Endodermal cell (in vitro differentiated cells): ENCODE results near the gene COL4A6. TPM values are rescaled to one million over a fixed set of nuclear protein-coding genes. Genes with fewer than 3 reads are reported as not detected.

Source experiments
- DNase-seq: peaks from one replicate; pipeline ENCODE4 v3.0.0-alpha.2; 2017
- H3K27ac ChIP-seq: 2 replicates; pipeline ENCODE4 v1.5.1; 2013; ENCODE audit warnings: mild to moderate bottlenecking, low read depth, low read length, moderate library complexity
- H3K27me3 ChIP-seq: 2 replicates; pipeline ENCODE4 v1.6.1; 2013; ENCODE audit warnings: mild to moderate bottlenecking, low read length, moderate library complexity; ENCODE audit not compliant: insufficient read depth, control insufficient read depth, poor library complexity, severe bottlenecking
- H3K36me3 ChIP-seq: 2 replicates; pipeline ENCODE4 v1.7.0; 2013; ENCODE audit warnings: mild to moderate bottlenecking, low read length, moderate library complexity; ENCODE audit not compliant: control insufficient read depth, insufficient read depth
- H3K4me1 ChIP-seq: one replicate; pipeline ENCODE4 v1.7.0; 2013; ENCODE audit warnings: low read length; ENCODE audit not compliant: control insufficient read depth, insufficient read depth
- H3K4me3 ChIP-seq: 2 replicates; pipeline ENCODE4 v1.5.1; 2013; ENCODE audit warnings: mild to moderate bottlenecking, low read length, moderate library complexity
- H3K9ac ChIP-seq: 2 replicates; pipeline ENCODE4 v1.6.1; 2013; ENCODE audit warnings: mild to moderate bottlenecking, low read length, moderate library complexity; ENCODE audit not compliant: poor library complexity, severe bottlenecking; ENCODE audit errors: extremely low read depth
- H3K9me3 ChIP-seq: 2 replicates; pipeline ENCODE4 v1.6.1; 2013; ENCODE audit warnings: mild to moderate bottlenecking, low read length, moderate library complexity; ENCODE audit not compliant: control insufficient read depth
- H3K27ac Mint-ChIP-seq: 2 replicates; pipeline ENCODE4 v1.8.0; 2020; ENCODE audit warnings: mixed read lengths
- H3K27me3 Mint-ChIP-seq: 2 replicates; pipeline ENCODE4 v1.8.0; 2021; ENCODE audit warnings: mild to moderate bottlenecking, mixed read lengths; ENCODE audit not compliant: insufficient read depth
- H3K36me3 Mint-ChIP-seq: 2 replicates; pipeline ENCODE4 v1.8.0; 2020; ENCODE audit warnings: low read depth, mixed read lengths
- H3K4me1 Mint-ChIP-seq: 2 replicates; pipeline ENCODE4 v1.8.0; 2020; ENCODE audit warnings: mixed read lengths
- H3K4me3 Mint-ChIP-seq: 2 replicates; pipeline ENCODE4 v1.8.0; 2020; ENCODE audit warnings: mild to moderate bottlenecking, moderate library complexity, mixed read lengths
- H3K9me3 Mint-ChIP-seq: 2 replicates; pipeline ENCODE4 v1.8.0; 2020; ENCODE audit warnings: mild to moderate bottlenecking, mixed read lengths
- WGBS, 2 experiments: methylation state at CpG; one replicate each; pipeline versions ENCODE4 v1.1.5 to v1.1.7; 2013; ENCODE audit warnings: missing lambda C conversion rate in 2 of 2, mixed read lengths in 1 of 2; ENCODE audit not compliant: insufficient coverage in 1 of 2, insufficient read length in 1 of 2; 5-methylcytosine and 5-hydroxymethylcytosine counted together
- total RNA-seq, 2 donors: library from RNA; stranded (reverse); fragmentation: NEBNext Ultra II Directional in 1 of 2; extraction: Animal tissue kit (Norgen Biotek cat#: 25700) in 1 of 2; gene quantifications; 2 replicates in 1 of 2; 3 replicates in 1 of 2; pipeline ENCODE4 v1.2.1, GENCODE V29; 2021
- TF ChIP-seq, protein P1 (sequence below): fragments of 200-600 bp; sonication (generic); conservative IDR thresholded peaks from 2 replicates; pipeline ENCODE4 v1.5.0; 2021; ENCODE audit warnings: antibody characterized with exemption, mild to moderate bottlenecking

The COL4A6 gene
- total RNA-seq, 2 donors from 2014 or later = 205 to 338 TPM

DNA sequence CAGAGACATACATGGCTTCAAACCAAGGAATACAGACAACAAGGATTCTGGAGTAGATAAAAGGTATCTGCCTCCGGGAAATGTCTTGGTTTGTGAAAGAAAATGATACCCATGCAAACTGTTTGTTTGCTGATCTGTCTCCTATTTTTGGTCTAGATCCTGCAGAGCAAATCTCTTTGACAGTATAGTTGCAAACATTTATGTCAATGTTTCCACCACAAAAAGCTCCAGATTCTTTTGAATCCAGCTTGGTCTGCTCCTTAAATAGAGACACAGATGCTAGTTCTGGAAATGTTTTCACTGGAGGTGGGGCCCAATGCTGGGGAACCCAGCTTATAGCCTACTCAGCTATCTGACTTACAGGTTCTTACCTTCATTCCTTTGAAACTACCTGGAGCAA, 226.9 kb downstream of the COL4A6 start:
- no peaks in the 10 kb centered on the region for H3K27me3 ChIP-seq
- Mint-ChIP-seq H3K4me3 (no peak overlapping the region), H3K4me1 (peaks cover 12% of the 10 kb centered on the region), H3K36me3 (peaks cover 64% of the 10 kb centered on the region), H3K27me3 (no peaks in the 10 kb centered on the region), H3K9me3 (no peaks in the 10 kb centered on the region), H3K27ac (no peak overlapping the region)
- H3K9me3 ChIP-seq = no peaks in the 10 kb centered on the region
- peaks cover 4% of the 10 kb centered on the region for H3K4me1 ChIP-seq
- no peak for DNase-seq
- TF ChIP-seq, protein P1, sequence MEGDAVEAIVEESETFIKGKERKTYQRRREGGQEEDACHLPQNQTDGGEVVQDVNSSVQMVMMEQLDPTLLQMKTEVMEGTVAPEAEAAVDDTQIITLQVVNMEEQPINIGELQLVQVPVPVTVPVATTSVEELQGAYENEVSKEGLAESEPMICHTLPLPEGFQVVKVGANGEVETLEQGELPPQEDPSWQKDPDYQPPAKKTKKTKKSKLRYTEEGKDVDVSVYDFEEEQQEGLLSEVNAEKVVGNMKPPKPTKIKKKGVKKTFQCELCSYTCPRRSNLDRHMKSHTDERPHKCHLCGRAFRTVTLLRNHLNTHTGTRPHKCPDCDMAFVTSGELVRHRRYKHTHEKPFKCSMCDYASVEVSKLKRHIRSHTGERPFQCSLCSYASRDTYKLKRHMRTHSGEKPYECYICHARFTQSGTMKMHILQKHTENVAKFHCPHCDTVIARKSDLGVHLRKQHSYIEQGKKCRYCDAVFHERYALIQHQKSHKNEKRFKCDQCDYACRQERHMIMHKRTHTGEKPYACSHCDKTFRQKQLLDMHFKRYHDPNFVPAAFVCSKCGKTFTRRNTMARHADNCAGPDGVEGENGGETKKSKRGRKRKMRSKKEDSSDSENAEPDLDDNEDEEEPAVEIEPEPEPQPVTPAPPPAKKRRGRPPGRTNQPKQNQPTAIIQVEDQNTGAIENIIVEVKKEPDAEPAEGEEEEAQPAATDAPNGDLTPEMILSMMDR = no peak
- H3K36me3 ChIP-seq = peaks cover 12% of the 10 kb centered on the region
- H3K4me3 ChIP-seq = no peak overlapping the region
- H3K9ac ChIP-seq = no peak overlapping the region
- no peak overlapping the region for H3K27ac ChIP-seq
- WGBS, 2 experiments = 95% methylated on average over 1 of the region's 1 CpG; no CpG with 5 or more reads in 1 of the 2 experiments

DNA sequence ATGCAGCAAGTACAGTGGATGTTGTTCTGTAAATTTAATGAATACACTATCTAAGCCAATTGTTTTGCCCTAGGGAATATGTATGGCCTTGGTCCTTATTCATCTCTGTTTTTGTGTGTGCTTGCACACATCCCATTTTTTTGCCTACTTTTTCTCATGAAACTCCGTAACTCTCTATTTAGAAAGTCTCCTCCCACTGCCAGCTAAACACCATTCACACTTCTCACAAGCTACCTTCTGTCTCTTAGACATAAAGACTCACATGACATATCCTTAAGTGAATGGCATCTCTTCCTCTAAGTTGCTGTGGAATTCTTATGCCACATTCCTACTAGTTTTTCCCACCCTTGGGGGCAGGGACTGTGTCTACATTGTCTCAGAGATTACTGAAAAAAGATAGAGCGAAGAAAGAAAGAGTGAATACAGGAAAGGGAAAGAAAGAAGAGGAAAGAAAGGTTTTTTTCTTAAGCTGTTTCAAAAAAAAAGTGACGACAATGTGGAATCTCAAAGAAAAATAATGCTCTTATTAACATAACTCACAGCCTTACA, 229.1 kb downstream of the COL4A6 start:
- Mint-ChIP-seq H3K27me3 (no peaks in the 10 kb centered on the region), H3K4me1 (peaks cover 12% of the 10 kb centered on the region), H3K36me3 (peaks cover 67% of the 10 kb centered on the region), H3K9me3 (no peaks in the 10 kb centered on the region), H3K27ac (peak overlapping the region; percentile 1), H3K4me3 (no peak overlapping the region)
- no peak overlapping the region for H3K9ac ChIP-seq
- H3K4me3 ChIP-seq = no peak overlapping the region
- H3K27me3 ChIP-seq = no peaks in the 10 kb centered on the region
- WGBS, 2 experiments = 95% methylated on average over 3 of the region's 3 CpGs; no CpG with 5 or more reads in 1 of the 2 experiments
- peaks cover 12% of the 10 kb centered on the region for H3K36me3 ChIP-seq
- TF ChIP-seq, protein P1 = no peak
- DNase-seq = no peak
- no peaks in the 10 kb centered on the region for H3K9me3 ChIP-seq
- H3K4me1 ChIP-seq = peaks cover 4% of the 10 kb centered on the region
- H3K27ac ChIP-seq = no peak overlapping the region

DNA sequence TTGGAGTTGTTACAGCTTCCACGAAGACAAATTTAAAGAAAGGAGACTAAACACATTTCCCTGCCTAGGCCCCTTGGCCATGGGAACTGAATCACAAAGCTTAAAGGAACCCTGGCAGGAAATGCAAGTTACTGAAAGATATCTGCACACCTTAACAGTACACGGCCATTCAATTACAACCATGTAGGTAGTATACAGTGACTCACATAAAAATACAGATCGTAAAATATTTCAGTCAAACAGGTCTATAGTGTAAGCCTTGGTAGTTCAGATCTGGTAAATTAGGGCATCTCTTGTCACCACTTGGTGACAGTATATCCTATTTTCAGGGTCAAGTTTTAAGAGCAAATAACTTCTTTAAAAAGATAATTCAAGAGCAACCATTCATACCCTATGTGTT, 234.7 kb downstream of the COL4A6 start:
- Mint-ChIP-seq H3K27ac (no peak overlapping the region), H3K36me3 (peaks cover 60% of the 10 kb centered on the region), H3K9me3 (no peaks in the 10 kb centered on the region), H3K27me3 (no peaks in the 10 kb centered on the region), H3K4me3 (no peak overlapping the region), H3K4me1 (peaks cover 4% of the 10 kb centered on the region)
- no peaks in the 10 kb centered on the region for H3K9me3 ChIP-seq
- TF ChIP-seq, protein P1 = no peak
- WGBS, 2 experiments = 78% methylated on average over 3 of the region's 3 CpGs; no CpG with 5 or more reads in 1 of the 2 experiments
- no peak overlapping the region for H3K9ac ChIP-seq
- no peaks in the 10 kb centered on the region for H3K4me1 ChIP-seq
- H3K27ac ChIP-seq = no peak overlapping the region
- H3K4me3 ChIP-seq = no peak overlapping the region
- H3K27me3 ChIP-seq = no peaks in the 10 kb centered on the region
- H3K36me3 ChIP-seq = peaks cover 16% of the 10 kb centered on the region
- no peak for DNase-seq
